ENCODE data around the gene ABHD17A. TPM values are rescaled to one million over a fixed set of nuclear protein-coding genes. Genes with fewer than 3 reads are reported as not detected.
A peak's percentile ranks its signal among the peaks of the same experiment; 100 is the strongest.
"Not testable (repeated sequence)": the region's sequence is repeated elsewhere in the genome, so short reads cannot be mapped to it uniquely, and the experiment has no call there.

ABHD17A gene
- total RNA-seq, 1 donor from 2014 or later: 73.9 TPM

DNA sequence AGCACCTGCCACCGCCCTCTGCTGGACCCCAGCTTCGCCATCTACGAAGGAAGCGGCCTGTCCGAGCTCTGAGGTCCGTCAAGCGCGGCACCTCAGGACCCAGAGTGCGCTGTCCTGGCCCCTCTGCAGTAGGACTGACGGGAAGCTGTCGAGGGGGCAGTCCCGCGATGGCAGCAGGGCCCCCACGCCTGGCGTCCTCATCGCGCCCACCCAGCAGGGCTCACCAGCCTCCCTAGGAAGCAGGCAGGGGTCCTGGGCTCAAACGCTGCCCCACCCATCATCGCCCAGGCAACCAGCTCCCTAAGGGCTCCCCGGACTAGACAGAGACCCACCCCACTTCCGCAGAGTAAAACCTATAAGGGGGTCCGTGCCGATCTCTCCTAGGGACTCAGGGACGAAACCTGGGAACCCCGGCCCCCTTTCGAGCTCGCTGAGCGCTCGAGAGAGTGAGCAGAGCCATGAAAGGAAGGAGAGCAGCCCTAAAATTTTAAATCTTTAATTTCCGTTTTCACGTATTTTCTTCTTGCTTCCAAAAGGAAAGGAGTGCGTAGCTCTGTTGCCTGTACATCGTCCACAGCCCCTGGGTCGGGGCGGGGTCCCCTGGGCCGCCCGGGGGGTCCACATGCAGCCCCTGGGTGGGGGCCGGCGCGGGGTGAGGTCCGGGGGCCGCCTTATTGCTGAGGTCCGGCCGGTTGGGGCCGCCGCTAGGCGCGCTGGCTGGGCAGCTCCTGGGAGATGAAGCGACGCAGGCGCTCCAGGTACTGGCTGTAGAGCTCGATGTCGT is 8.6 kb downstream of the ABHD17A start:
- H3K27me3 Mint-ChIP-seq (ENCODE audit: low read depth); DNase-seq (ENCODE audit: low read depth, low spot score): not testable (repeated sequence)

GRCh38 chr19:1875646-1876495 is 9.4 kb downstream of the ABHD17A start:
- no peaks in the 10 kb centered on the region for H3K9me3 Mint-ChIP-seq
- peaks cover 2% of the 10 kb centered on the region for H3K36me3 Mint-ChIP-seq (ENCODE audit: low read depth)
- H3K27me3 Mint-ChIP-seq (ENCODE audit: low read depth): no peaks in the 10 kb centered on the region
- TF ChIP-seq CTCF (conservative IDR thresholded peaks at IDR 0.05): peak; percentile 19
- peak overlapping the region; percentile 94 for H3K4me3 Mint-ChIP-seq
- peak; percentile 82 for DNase-seq (ENCODE audit: low read depth, low spot score)
- H3K4me1 Mint-ChIP-seq: peaks cover 24% of the 10 kb centered on the region
- peak overlapping the region; percentile 97 for H3K27ac Mint-ChIP-seq (ENCODE audit: unreplicated experiment)

More for the DNA sequence above, 8.6 kb downstream of the ABHD17A start:
- H3K4me3 Mint-ChIP-seq: peak overlapping the region; percentile 94
- not testable (repeated sequence) for H3K9me3 Mint-ChIP-seq; H3K36me3 Mint-ChIP-seq (ENCODE audit: low read depth)
- peaks cover 24% of the 10 kb centered on the region for H3K4me1 Mint-ChIP-seq
- H3K27ac Mint-ChIP-seq (ENCODE audit: unreplicated experiment): peak overlapping the region; percentile 91

DNA sequence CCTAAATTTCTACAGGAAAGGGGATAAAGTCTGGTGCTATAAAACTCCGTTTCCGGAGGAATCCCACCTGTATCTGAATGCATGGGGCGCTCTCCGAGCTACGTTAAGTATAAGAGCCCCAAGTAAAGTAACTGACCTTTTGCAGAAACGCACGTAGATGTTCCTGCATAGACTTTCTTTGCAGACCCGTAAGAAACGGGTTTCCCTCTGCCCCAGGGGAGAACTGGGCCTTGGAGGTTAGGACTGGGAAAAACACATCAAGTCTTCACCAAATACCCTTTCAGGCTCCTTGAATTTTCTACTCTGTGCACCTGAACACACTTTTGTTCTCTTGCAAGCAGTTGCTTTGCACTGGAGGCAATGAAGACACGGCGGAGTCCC is 10.0 kb downstream of the ABHD17A start:
- not testable (repeated sequence) for H3K27me3 Mint-ChIP-seq (ENCODE audit: low read depth); DNase-seq (ENCODE audit: low read depth, low spot score); H3K36me3 Mint-ChIP-seq (ENCODE audit: low read depth); H3K9me3 Mint-ChIP-seq
- Mint-ChIP-seq H3K4me3 (peak overlapping the region; percentile 94), H3K27ac (ENCODE audit: unreplicated experiment) (peak overlapping the region; percentile 97), H3K4me1 (peaks cover 24% of the 10 kb centered on the region)

- peaks cover 24% of the 10 kb centered on the region for H3K4me1 Mint-ChIP-seq
- H3K27ac Mint-ChIP-seq (ENCODE audit: unreplicated experiment): peak overlapping the region; percentile 72
- H3K9me3 Mint-ChIP-seq: no peaks in the 10 kb centered on the region
- TF ChIP-seq CTCF (conservative IDR thresholded peaks at IDR 0.05): no peak
- H3K36me3 Mint-ChIP-seq (ENCODE audit: low read depth): peaks cover 2% of the 10 kb centered on the region
- no peak for DNase-seq (ENCODE audit: low read depth, low spot score)
- H3K4me3 Mint-ChIP-seq: peak overlapping the region; percentile 94
- no peaks in the 10 kb centered on the region for H3K27me3 Mint-ChIP-seq (ENCODE audit: low read depth)
These were observed 10.6 kb downstream of the ABHD17A start for GRCh38 chr19:1874554-1875185.

- no peaks in the 10 kb centered on the region for H3K27me3 Mint-ChIP-seq (ENCODE audit: low read depth)
- H3K9me3 Mint-ChIP-seq: no peaks in the 10 kb centered on the region
- TF ChIP-seq CTCF (conservative IDR thresholded peaks at IDR 0.05): no peak
- peak overlapping the region; percentile 94 for H3K4me3 Mint-ChIP-seq
- H3K27ac Mint-ChIP-seq (ENCODE audit: unreplicated experiment): no peak overlapping the region
- DNase-seq (ENCODE audit: low read depth, low spot score): no peak
- H3K36me3 Mint-ChIP-seq (ENCODE audit: low read depth): peaks cover 2% of the 10 kb centered on the region
- peaks cover 24% of the 10 kb centered on the region for H3K4me1 Mint-ChIP-seq
These were observed 11.5 kb downstream of the ABHD17A start for GRCh38 chr19:1873524-1874473.
